HG02973 (cell line): Measurements from ENCODE around the gene ENOX1.

ENCODE experiments used
- ATAC-seq: cut with Tn5 transposase; IDR thresholded peaks from one replicate; pipeline ENCODE4 v1.9.1; 2021; ENCODE audit warnings: moderate library complexity; ENCODE audit not compliant: unreplicated experiment

Gene ENOX1

GRCh38 chr13:43328907-43329306 lies 457.9 kb downstream of the ENOX1 start:
- ATAC-seq, result no peak

DNA sequence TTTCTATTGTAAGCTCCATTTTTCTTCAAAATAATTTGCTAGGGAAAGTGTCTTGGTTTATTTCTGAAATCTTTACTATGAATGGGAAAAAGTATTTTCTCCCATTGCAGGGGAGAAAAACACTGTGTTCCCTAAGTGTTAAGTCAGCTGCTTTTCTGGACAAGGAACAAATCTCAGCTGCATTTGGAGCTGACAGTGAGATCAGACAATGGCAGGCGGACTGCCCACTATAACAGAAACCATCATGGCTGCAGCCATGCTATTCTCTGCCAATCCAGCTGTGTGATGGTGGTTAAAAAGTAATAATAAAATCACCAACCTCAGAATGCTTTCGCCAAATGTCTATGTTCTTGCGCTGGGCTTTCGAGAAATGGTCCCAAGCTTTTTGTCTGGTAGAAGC lies 460.7 kb downstream of the ENOX1 start:
- no peak for ATAC-seq

- no peak for ATAC-seq
Observed at GRCh38 chr13:43325636-43326035, 461.1 kb downstream of the ENOX1 start.

DNA sequence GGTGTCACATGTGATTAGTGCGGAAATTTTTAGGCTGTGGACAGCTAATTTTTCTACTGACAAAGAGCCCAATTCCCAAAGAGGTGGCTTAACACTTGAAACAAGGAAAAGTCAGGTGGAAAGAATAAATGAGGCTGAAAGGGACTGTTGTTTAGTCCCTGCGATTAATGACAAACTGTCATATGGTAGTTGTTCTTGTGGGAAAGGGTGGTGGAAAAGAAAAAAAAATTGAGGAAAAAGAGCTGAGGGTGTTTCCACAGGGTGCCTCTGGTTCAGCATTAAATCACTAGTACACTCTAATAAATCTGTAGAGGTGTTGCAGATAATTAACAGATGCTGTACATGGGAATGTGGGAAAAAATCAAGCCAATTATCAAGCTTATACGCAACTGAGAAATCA lies 462.6 kb downstream of the ENOX1 start:
- no peak for ATAC-seq

DNA sequence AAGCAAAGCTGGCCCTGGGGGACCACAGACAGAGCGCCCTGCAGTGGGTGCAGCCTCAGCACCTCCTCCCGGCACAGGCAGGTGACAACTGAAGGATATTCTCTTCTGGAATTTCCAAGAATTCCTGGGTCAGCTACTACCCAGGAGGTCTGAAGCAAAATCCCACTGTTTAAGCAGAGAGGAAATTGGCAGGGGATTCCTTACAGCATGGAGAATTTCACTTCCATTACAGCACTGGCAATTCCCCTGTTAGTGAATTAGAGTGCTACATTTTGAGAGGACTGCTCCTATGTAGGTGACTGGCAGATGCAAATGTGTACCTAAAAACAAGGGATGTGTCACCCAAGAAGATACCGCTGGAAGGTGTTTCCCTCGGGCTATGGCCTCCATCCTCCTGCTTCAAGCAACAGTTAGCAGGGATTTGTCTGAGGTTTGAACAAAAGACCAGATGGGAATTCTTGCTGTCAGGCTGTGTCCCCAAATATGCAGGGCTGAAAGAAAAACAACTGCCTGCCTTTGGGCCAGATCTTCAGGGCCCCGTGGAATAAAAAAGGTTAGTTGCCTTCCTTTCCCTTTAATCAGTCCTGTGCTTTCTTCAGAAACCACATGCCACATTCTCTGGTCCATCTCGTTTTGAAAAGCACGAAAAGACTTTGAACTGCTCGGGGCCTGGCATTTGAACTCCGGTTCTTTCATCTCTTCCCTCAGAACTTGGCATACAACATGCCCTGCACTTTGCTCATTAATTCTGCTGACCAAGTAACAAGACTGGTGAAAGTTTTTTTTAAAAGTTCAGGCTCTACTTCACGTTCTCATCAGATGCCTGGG lies 466.9 kb downstream of the ENOX1 start:
- no peak for ATAC-seq

- no peak for ATAC-seq
Observed at GRCh38 chr13:43316946-43317353, 469.8 kb downstream of the ENOX1 start.

DNA sequence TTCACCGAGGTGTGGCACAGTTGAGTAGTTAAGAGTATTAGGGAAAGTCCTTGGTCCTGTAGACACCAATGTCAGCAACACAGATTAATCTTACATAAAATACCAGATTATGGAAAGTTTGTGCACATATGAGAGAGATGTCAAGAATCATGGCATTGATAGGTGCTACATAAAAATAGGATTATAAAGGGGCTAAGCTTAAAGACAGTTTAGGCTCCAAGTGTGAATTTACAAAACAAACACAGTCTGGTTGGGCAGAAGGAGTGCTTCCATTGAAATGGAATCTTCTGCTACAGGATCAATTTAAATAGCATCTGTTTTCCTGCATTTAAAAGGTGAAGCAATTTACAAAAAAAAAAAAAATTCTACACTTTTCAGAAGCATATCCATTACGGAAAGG lies 470.5 kb downstream of the ENOX1 start:
- no peak for ATAC-seq

GRCh38 chr13:43315522-43315921 lies 471.2 kb downstream of the ENOX1 start:
- ATAC-seq, result no peak

DNA sequence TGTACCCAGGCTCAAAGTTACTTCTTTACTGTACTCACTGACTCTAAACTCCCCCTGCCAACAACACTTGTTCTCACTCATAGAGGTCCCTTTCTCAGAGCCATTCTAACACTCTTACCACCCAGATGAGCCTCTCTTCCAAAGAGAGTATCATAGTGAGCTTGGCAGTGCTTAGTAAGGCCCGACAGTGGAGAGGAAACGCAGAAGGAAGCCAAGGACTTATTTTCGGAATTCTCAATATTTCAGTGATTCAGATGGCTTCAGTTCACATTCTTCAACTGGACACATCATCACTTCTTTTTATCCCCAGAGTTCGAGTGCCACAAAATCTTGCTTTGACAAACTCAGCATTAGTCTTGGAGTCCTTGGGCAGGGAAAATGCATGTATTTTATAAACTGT lies 477.5 kb downstream of the ENOX1 start:
- ATAC-seq, result no peak

DNA sequence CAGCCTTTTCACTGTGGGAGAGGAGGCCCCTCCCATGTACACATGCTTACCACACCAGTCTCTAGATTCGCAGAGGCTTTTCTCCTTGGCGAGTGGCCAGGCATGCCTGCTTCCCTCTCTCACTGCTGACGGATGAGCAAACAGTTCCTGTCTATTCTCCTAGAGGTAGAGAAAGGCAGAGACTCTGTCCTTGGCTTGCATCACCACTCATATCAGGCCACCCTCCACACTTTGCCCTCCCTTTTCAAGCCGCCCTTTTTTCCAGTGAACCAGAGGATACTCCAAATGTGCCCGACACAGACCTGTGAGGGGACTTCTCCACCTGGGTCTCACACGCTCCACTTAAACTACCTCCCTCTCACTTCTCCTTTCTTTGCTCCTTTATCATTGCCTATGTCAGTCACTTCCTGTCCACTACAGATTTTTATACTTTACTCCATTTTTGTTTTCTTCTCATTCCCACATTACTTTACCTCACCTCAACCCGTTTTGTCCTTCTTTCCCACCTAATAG lies 478.8 kb downstream of the ENOX1 start:
- ATAC-seq, result peak; percentile 88

DNA sequence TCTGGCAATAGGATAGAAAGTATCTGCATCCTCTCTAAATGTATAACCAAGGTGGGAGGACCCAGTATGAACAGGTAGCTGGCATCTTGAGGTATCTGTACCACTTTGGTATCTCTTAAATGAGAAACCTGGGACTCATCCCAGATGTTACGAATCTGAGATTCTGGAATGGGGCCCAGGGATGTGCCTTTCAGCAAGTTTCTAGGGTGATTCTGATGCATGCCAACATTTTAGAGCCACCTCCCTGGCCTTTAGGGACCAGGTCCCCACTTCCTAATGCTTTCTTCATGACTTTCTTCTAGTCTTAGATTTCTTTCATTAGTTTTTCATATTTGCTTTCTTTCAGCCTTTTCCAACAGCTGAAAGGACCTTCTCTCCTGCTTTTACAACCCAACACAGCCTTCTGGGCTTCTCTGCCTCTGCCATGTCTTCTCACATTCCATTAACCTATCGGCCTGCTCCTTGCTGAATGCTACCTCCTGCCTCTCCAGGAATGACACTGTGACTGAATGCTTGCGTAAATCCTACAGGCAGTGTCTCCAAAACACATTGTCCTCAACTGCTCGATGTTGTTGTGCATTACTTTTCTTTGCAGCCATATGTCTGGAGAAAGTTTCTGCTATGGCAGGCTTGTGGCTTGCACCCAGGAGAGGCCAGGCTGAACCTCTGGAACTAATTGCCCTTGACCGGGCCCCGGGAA lies 479.4 kb downstream of the ENOX1 start:
- no peak for ATAC-seq

GRCh38 chr13:43306372-43306771 lies 480.4 kb downstream of the ENOX1 start:
- ATAC-seq, result no peak

DNA sequence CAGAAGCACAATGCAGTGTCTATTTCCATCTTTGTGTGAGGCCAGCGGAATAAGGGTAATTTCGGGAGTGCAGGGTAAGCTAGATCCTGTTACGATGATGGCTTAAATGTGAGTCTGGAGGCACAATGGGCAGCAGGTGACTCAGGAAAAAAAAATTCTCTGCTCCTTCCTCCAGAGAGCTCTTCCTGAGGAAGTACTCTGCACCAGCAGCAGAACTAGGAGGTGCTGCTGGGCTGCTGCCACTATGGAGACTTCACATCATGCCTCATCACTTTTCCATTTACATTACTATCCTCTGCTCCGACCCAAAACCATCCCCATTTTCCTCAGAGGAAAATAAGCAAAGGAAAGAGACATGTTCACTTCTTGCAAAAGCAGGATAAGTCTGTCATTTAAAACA lies 481.4 kb downstream of the ENOX1 start:
- ATAC-seq, result no peak

- no peak for ATAC-seq
Observed at GRCh38 chr13:43304945-43305344, 481.8 kb downstream of the ENOX1 start.

DNA sequence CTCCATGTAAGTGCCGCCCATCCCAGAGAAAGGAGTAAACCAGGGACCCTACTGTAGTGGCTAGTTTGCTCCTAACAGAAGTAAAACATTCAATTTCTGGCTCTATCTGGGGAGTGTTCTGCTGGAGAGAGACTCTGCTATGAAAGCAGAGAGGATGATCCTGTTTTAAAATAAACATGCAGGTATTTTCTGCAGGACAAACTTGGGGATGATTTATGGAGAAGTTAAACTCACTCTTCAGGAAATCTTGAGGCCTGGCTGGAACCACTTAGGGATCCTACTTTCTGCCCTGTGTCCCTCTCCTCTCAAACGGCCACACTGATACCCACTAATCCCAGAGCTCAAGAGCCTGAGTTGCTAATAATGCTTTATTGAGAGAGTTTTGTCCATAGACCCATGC lies 482.3 kb downstream of the ENOX1 start:
- ATAC-seq, result no peak

DNA sequence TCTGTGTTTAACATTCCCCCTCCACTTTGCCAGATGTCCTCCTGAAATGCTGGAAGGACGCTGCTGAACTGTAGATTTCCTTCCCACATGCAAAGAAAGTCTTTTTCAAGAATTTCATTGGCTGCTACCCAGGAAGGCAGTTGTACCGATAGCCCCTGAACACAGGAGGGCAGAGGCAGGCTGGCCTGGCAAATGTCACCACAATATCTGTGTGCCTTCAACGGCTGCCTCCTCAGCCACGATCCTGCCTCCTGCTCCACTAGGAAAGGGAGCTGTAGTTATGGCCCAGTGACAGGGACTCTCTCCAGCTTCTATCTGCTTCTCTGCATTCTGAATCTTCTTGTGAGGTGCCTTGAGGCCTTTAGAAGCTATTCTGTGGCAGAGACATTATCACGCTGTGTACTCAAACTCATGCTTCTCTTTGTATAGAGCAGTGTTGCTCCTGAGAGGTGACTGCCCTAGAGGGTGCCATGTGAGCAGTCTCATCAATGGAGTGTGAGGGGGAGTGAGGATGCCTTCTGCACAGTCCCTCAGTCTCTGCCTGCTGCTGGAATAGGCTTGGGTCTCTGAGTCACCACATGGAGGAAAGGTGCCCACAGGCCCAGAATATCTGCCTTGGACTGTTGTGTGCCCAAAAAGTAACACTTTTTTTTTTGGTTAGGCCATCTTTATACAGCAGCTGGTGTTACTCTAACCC lies 483.6 kb downstream of the ENOX1 start:
- no peak for ATAC-seq

DNA sequence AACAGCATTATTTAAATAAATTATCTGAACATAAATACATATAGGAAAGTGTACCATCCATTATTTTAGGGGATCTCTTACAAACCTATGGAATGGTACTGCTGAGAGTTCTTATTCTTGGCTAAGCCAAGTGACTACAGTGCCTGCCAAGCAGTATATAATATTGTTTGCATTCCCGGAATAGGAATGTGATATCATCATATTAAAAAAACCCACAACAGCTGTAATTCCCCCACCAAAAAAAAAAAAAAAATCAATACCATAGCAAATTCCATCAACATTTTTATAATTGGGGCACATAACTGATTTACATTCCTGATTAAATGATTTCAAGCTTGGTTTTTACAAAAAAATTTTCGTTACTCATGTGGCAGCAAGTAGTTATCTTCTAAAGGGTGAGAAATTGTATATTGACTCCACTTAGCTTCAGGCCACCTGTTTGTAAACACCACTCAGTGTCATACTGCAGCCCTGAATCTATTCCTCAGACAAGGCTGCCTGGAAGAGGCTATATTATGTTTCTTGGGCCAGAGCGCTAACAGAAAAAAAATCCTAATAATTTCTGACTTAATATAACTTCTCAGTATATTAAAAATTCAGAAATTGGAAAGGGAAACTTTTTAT lies 485.3 kb downstream of the ENOX1 start:
- no peak for ATAC-seq

DNA sequence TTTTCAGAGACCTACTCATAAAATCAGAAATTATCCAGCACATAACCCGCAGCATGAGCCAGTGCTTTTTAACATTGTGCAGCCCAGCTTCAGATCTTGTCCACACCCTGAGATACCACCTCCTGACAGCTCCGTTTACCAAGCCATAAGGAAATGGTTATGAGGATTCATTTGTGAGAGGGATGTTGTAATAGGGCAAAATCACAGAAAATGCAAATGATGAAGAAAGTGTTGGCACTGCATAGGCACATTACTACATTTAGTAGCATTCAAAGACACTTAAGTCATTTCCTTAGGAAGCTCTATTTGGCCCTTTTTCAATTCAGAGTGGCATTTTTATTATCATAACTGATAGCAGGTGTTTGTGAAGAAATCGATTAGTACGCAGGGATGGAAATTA lies 485.9 kb downstream of the ENOX1 start:
- no peak for ATAC-seq

- no peak for ATAC-seq
Observed at GRCh38 chr13:43299374-43299773, 487.4 kb downstream of the ENOX1 start.

DNA sequence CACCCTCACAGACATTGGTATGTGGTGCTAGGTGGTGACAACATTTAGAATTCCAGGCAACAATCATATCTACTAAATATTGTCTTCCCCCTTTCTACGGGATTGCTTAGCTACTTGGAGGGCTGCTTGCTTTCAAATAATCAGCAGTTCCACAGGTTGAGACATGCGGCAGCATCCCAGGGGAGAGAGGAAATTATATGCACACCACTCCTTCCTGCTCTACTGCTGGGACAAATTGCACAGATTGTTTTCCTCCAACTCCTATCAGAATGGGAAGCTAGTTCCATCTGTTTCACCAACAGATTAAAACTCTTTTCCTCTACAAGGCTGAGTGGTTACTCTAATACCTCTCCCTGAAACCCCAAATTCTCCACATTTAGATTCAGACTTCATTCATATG lies 488.0 kb downstream of the ENOX1 start:
- ATAC-seq, result no peak

- no peak for ATAC-seq
Observed at GRCh38 chr13:43297967-43298678, 488.6 kb downstream of the ENOX1 start.
